ENCODE measurements around the gene CACNA1B.

CACNA1B gene

GRCh38 chr9:137920753-137921152 lies 43.2 kb downstream of the CACNA1B start:
- no peak for DNase-seq (ENCODE audit: low spot score)

- DNase-seq (ENCODE audit: low spot score): no peak
Measured at GRCh38 chr9:137924169-137924568, 46.6 kb downstream of the CACNA1B start.

- DNase-seq (ENCODE audit: low spot score): no peak
Measured at GRCh38 chr9:137924761-137925369, 47.3 kb downstream of the CACNA1B start.

- no peak for DNase-seq (ENCODE audit: low spot score)
Measured at GRCh38 chr9:137943655-137944054, 66.1 kb downstream of the CACNA1B start.

- DNase-seq (ENCODE audit: low spot score): no peak
Measured at GRCh38 chr9:137945581-137945980, 68.0 kb downstream of the CACNA1B start.

GRCh38 chr9:137946993-137947392 lies 69.4 kb downstream of the CACNA1B start:
- no peak for DNase-seq (ENCODE audit: low spot score)

- DNase-seq (ENCODE audit: low spot score): no peak
Measured at GRCh38 chr9:137948642-137949041, 71.1 kb downstream of the CACNA1B start.

GRCh38 chr9:137949260-137949659 lies 71.7 kb downstream of the CACNA1B start:
- DNase-seq (ENCODE audit: low spot score): no peak

- no peak for DNase-seq (ENCODE audit: low spot score)
Measured at GRCh38 chr9:137951107-137951506, 73.5 kb downstream of the CACNA1B start.

- DNase-seq (ENCODE audit: low spot score): no peak
Measured at GRCh38 chr9:137951597-137952490, 74.3 kb downstream of the CACNA1B start.

GRCh38 chr9:137952976-137953666 lies 75.5 kb downstream of the CACNA1B start:
- no peak for DNase-seq (ENCODE audit: low spot score)

- no peak for DNase-seq (ENCODE audit: low spot score)
Measured at GRCh38 chr9:137953683-137954438, 76.3 kb downstream of the CACNA1B start.

- DNase-seq (ENCODE audit: low spot score): no peak
Measured at GRCh38 chr9:137955224-137955570, 77.6 kb downstream of the CACNA1B start.

- no peak for DNase-seq (ENCODE audit: low spot score)
Measured at GRCh38 chr9:137955586-137955985, 78.0 kb downstream of the CACNA1B start.

- DNase-seq (ENCODE audit: low spot score): no peak
Measured at GRCh38 chr9:137956039-137956438, 78.5 kb downstream of the CACNA1B start.

- DNase-seq (ENCODE audit: low spot score): no peak
Measured at GRCh38 chr9:137956688-137957385, 79.3 kb downstream of the CACNA1B start.

GRCh38 chr9:137959641-137960411 lies 82.2 kb downstream of the CACNA1B start:
- no peak for DNase-seq (ENCODE audit: low spot score)

- no peak for DNase-seq (ENCODE audit: low spot score)
Measured at GRCh38 chr9:137960496-137960895, 82.9 kb downstream of the CACNA1B start.

GRCh38 chr9:137963525-137963924 lies 85.9 kb downstream of the CACNA1B start:
- DNase-seq (ENCODE audit: low spot score): no peak

- no peak for DNase-seq (ENCODE audit: low spot score)
Measured at GRCh38 chr9:137965177-137965795, 87.7 kb downstream of the CACNA1B start.

Data from LoVo (cell line).